NCI-H1694 treated with DMSO at 0.1 percent for 48 hours (cell line): ENCODE measurements around the gene PCYOX1L.

Experiments used
- DNase-seq: peaks from one replicate; lab custom pipeline; 2025; lab: John Stamatoyannopoulos, UW

PCYOX1L gene

GRCh38 chr5:149338364-149338763, 19.5 kb upstream of the PCYOX1L start:
- peak; percentile 22 for DNase-seq

- no peak for DNase-seq
These were observed 16.9 kb upstream of the PCYOX1L start for GRCh38 chr5:149340920-149341319.

GRCh38 chr5:149341876-149342275, 16.0 kb upstream of the PCYOX1L start:
- peak; percentile 39 for DNase-seq

GRCh38 chr5:149344151-149344550, 13.7 kb upstream of the PCYOX1L start:
- no peak for DNase-seq

GRCh38 chr5:149345147-149345891, 12.5 kb upstream of the PCYOX1L start, which contains the start of gene GRPEL2:
TSS of gene GRPEL2 (plus strand) at chr5:149345499. CDS start at chr5:149345540, 41 bp downstream.
- peak; percentile 93 for DNase-seq

GRCh38 chr5:149345892-149346222, 12.0 kb upstream of the PCYOX1L start:
- DNase-seq = no peak

- no peak for DNase-seq
These were observed 9.3 kb upstream of the PCYOX1L start for GRCh38 chr5:149348518-149348917.

GRCh38 chr5:149349382-149349781, 8.5 kb upstream of the PCYOX1L start:
- no peak for DNase-seq

GRCh38 chr5:149352169-149352568, 5.7 kb upstream of the PCYOX1L start:
- DNase-seq = no peak

- no peak for DNase-seq
These were observed 3.9 kb upstream of the PCYOX1L start for GRCh38 chr5:149353911-149354310.

- DNase-seq = no peak
These were observed 2.2 kb upstream of the PCYOX1L start for GRCh38 chr5:149355688-149356087.

- no peak for DNase-seq
These were observed 1.5 kb upstream of the PCYOX1L start for GRCh38 chr5:149356391-149356790.

GRCh38 chr5:149358294-149358651, 427 bp downstream of the PCYOX1L start:
- DNase-seq = no peak

- no peak for DNase-seq
These were observed 1.1 kb downstream of the PCYOX1L start for GRCh38 chr5:149358868-149359495.

GRCh38 chr5:149360272-149360671, 2.4 kb downstream of the PCYOX1L start:
- no peak for DNase-seq

- DNase-seq = no peak
These were observed 4.7 kb downstream of the PCYOX1L start for GRCh38 chr5:149362541-149362940.

- no peak for DNase-seq
These were observed 5.5 kb downstream of the PCYOX1L start for GRCh38 chr5:149363358-149363757.

GRCh38 chr5:149363936-149364335, 6.1 kb downstream of the PCYOX1L start:
- DNase-seq = no peak

- no peak for DNase-seq
These were observed 6.9 kb downstream of the PCYOX1L start for GRCh38 chr5:149364719-149365118.

GRCh38 chr5:149365418-149365817, 7.6 kb downstream of the PCYOX1L start:
- no peak for DNase-seq

GRCh38 chr5:149366169-149366729, 8.4 kb downstream of the PCYOX1L start:
- DNase-seq = no peak

GRCh38 chr5:149367249-149367971, 9.6 kb downstream of the PCYOX1L start:
- DNase-seq = peak; percentile 38
